Measurements from ENCODE around the gene KCNIP1. TPM values are rescaled to one million over a fixed set of nuclear protein-coding genes. Genes with fewer than 3 reads are reported as not detected.

KCNIP1 gene
- total and polyA plus RNA-seq, 2 of the 8 experiments (the other 6 are each of a cell fraction or from before 2014, with no cell fraction given), result 0.52 to 0.83 TPM

DNA sequence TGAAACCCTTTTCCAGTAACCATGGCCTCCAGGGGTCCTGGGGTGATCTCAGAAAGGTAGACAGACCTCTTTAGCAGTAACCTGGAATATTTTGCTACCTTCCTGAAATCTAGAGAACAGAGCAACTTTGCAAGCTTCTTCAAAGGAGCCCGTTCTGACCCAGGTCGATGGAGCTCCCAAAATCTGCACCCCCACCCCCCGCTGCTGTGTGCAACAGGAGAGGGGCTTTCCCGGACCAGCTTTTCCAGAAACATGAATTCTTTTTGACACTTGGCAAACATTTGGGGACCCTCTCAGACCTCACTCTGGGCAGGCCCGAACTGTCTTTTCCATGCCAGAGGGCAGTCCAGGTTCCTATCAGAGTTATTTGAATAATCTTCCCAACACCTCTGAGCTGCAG is 65.3 kb downstream of the KCNIP1 start:
- Histone ChIP-seq H3K36me3 (ENCODE audit: control insufficient read depth in 2 of 4, insufficient read depth in 4 of 4, low read length in 3 of 4) (no peaks in the 10 kb centered on the region), H4K20me1 (replicated peaks in 1 of 2; ENCODE audit: control insufficient read depth in 1 of 2, insufficient read depth in 2 of 2, low read length in 2 of 2) (no peaks in the 10 kb centered on the region), H3K79me1 (ENCODE audit: low read depth, low read length) (no peaks in the 10 kb centered on the region), H4K8ac (ENCODE audit: extremely low read depth, insufficient read depth, low read length) (no peak overlapping the region), H2BK5ac (ENCODE audit: low read depth, low read length) (no peak overlapping the region), H2BK12ac (ENCODE audit: low read depth, low read length) (no peak overlapping the region), H3K23ac (ENCODE audit: insufficient read length) (no peak overlapping the region), H3K56ac (replicated peaks; ENCODE audit: insufficient read length, low read depth, low read length) (no peak overlapping the region), H3K27me3 (replicated peaks in 1 of 4; ENCODE audit: control insufficient read depth in 3 of 4, extremely low read depth in 1 of 4, insufficient read depth in 3 of 4, low read length in 3 of 4) (no peaks in the 10 kb centered on the region; a peak in 1 of 7 replicates), H3K23me2 (ENCODE audit: low read depth, low read length) (no peaks in the 10 kb centered on the region), H3K27ac (ENCODE audit: low read depth, low read length) (no peak overlapping the region), H2BK120ac (replicated peaks; ENCODE audit: low read depth, low read length) (no peak overlapping the region), H3K79me2 (ENCODE audit: control insufficient read depth in 1 of 2, insufficient read depth in 2 of 2, low read length in 2 of 2) (no peaks in the 10 kb centered on the region), H2BK20ac (ENCODE audit: low read length) (no peak overlapping the region), H3K4ac (replicated peaks; ENCODE audit: insufficient read length, low read depth, low read length) (no peak overlapping the region), H3K14ac (ENCODE audit: insufficient read length) (no peak overlapping the region), H3K4me2 (ENCODE audit: insufficient read depth in 1 of 2, low read depth in 2 of 2, low read length in 2 of 2) (no peak overlapping the region), H4K91ac (replicated peaks; ENCODE audit: insufficient read length, low read length) (no peak overlapping the region), H2AK5ac (ENCODE audit: low read depth, low read length) (no peak overlapping the region), H3K9ac (replicated peaks in 1 of 4; ENCODE audit: extremely low read depth in 1 of 4, low read depth in 3 of 4, low read length in 3 of 4) (no peak overlapping the region), H3K4me3 (ENCODE audit: extremely low read depth in 1 of 4, insufficient read depth in 2 of 4, low read depth in 3 of 4, low read length in 4 of 4) (no peak overlapping the region), H4K5ac (ENCODE audit: insufficient read length, low read depth, low read length) (no peak overlapping the region), H3K9me3 (ENCODE audit: insufficient read depth in 2 of 2, low read depth in 1 of 2, low read length in 1 of 2) (no peaks in the 10 kb centered on the region), H2AFZ (ENCODE audit: low read length) (no peak overlapping the region), H3K4me1 (replicated peaks in 1 of 4; ENCODE audit: control insufficient read depth in 3 of 4, insufficient read depth in 4 of 4, low read length in 3 of 4) (peaks cover 0 to 2% (median 0%) of the 10 kb centered on the region in 4 experiments; a peak in 1 of 7 replicates), H3K18ac (ENCODE audit: extremely low read depth, low read length) (no peak overlapping the region), H2BK15ac (ENCODE audit: low read length) (no peak overlapping the region)
- WGBS, 2 experiments (ENCODE audit: extremely low coverage in 1 of 2, insufficient coverage in 1 of 2, insufficient read length in 1 of 2, insufficient replicate concordance in 2 of 2, low coverage in 1 of 2, low lambda C conversion rate in 2 of 2, missing lambda C conversion rate in 1 of 2), result 78% methylated on average over 5 of the region's 5 CpGs; no CpG with 5 or more reads in 1 of the 2 experiments
- FAIRE-seq (no peak), DNase-seq (ENCODE audit: low read depth in 1 of 2, low spot score in 2 of 2) (no peak)
- ChIA-PET CTCF (ENCODE audit: partially characterized antibody) (interaction anchor here (0.7 to 2.5 kb wide), 15 partner anchors 12 to 211 kb away, joined by 3 to 12 read pairs (median 3); no protein-coding TSS in a partner anchor), POLR2A (ENCODE audit: partially characterized antibody) (interaction anchor here (0.9 kb wide), 1 partner anchor 40 kb away, joined by 3 read pairs; no protein-coding TSS in a partner anchor)
- no peak for TF ChIP-seq POLR2A (IDR thresholded peaks at IDR 0.05; ENCODE audit: control extremely low read depth in 1 of 2, low read depth in 2 of 2, low read length in 2 of 2)
- TF ChIP-seq, protein P1, sequence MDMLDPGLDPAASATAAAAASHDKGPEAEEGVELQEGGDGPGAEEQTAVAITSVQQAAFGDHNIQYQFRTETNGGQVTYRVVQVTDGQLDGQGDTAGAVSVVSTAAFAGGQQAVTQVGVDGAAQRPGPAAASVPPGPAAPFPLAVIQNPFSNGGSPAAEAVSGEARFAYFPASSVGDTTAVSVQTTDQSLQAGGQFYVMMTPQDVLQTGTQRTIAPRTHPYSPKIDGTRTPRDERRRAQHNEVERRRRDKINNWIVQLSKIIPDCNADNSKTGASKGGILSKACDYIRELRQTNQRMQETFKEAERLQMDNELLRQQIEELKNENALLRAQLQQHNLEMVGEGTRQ (IDR thresholded peaks at IDR 0.05; ENCODE audit: low read length), result no peak

Measured in H1 (cell line).